Stimulated activated CD4-positive, alpha-beta T cell treated with anti-CD3 and anti-CD28 coated beads, Interleukin-4, amount 100 ng/mL, for 48 hours (primary cell): ENCODE data around the gene S100A3.

Experiments used
- DNase-seq, 2 donors: peaks; one replicate each; pipeline ENCODE4 v3.0.0-alpha.2; 2020; ENCODE audit warnings: low read depth in 2 of 2

The S100A3 gene

DNA sequence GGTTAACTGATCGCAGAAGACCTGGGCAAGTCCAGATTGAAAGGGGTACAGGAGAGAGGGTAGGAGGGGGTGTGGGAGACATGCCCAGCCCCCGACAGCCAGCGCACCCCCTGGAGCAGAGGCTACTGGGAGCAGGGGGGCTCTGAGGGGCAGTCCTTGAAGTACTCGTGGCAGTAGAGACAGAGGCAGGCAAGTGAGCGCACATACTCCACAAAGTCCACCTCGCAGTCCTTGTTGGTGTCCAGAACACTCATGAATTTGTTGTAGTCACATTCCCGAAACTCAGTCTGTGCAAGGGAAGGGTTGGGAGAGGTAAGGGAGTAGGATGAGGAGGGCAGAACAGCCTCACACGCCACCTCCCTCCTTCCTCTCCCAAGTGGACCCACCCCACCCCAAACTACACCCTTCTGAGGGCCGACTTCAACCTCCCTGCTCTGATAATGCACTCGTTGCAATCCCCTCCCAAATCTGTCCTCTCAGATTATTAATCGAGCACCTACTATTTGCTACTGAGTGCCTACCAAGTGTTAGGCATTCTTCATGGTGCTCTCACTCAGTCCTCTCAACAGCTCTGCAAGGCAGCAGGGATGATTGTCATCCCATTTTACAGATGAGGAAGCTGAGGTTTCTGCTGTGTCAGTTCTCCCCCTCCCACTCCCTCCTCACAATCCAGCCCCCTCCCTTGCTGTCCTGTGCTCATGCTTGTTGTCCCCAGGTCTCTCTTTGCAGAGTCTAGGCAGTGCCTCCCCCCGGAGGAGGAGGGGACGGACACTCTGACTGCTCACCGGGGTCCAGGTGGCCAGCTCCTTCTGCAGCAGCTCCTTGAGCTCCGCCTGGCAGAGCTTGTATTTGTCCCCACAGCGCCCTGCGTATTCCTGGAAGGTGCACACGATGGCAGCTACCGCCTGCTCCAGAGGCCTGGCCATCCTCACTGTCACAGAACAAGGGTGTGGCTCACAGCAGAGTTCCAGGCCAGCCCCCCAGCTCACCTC is 1.2 kb downstream of the S100A3 start:
- no peak for DNase-seq

DNA sequence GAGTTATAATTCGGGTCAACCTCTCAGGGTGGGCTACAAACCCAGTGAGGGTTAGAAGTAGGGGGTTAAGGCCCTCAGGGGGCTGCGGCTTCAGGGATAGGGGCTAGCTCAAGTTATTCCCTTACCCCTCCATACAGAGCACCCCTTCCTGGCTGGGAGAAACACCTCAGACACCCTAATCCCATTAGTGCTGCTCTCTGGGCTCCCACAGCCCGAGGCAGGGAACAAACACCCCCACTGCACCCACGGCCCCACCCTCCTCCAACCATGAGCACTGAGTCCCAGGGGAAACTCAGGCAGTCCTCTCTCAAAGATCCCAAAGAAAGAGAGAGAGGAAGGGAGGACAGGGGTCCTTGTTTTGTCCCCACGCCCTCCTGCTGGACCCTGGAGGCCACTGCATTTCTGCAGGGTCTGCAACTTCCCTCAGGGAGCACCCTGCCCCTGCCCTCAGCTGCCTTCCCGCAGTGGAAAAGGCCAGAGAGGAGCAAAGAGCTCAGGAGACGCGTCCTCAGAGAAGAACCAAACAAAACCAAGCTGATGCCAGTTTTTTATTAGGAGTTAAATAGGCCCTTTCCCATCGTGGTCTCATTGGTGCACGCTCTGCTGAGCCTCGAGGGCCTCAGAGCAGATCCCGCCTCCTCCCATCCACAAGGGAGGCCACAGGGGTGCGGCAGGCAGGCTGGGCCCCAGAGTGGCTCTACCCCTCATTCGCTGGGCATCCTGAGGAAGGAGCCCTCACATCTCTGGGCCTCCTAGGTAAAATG is 2.1 kb downstream of the S100A3 start:
- no peak for DNase-seq

DNA sequence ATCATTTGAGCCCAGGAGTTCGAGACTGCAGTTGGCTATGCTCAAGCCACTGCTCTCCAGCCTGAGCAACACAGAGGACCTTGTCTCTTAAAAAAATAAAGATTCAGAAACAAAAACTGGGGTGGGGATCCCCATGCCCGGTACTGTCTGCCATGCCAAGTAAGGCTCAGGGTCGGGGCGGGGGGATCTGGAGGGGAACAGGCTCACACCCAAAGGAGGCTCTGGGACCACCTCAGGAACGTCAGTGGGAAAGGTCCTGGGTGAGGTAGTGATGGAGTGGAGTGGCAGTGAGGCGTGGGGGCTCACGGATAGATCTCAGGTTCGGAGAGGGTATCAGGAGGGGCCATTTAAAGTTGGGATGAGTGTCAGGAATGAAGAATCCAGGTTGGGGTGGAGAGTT is 2.7 kb downstream of the S100A3 start:
- no peak for DNase-seq

DNA sequence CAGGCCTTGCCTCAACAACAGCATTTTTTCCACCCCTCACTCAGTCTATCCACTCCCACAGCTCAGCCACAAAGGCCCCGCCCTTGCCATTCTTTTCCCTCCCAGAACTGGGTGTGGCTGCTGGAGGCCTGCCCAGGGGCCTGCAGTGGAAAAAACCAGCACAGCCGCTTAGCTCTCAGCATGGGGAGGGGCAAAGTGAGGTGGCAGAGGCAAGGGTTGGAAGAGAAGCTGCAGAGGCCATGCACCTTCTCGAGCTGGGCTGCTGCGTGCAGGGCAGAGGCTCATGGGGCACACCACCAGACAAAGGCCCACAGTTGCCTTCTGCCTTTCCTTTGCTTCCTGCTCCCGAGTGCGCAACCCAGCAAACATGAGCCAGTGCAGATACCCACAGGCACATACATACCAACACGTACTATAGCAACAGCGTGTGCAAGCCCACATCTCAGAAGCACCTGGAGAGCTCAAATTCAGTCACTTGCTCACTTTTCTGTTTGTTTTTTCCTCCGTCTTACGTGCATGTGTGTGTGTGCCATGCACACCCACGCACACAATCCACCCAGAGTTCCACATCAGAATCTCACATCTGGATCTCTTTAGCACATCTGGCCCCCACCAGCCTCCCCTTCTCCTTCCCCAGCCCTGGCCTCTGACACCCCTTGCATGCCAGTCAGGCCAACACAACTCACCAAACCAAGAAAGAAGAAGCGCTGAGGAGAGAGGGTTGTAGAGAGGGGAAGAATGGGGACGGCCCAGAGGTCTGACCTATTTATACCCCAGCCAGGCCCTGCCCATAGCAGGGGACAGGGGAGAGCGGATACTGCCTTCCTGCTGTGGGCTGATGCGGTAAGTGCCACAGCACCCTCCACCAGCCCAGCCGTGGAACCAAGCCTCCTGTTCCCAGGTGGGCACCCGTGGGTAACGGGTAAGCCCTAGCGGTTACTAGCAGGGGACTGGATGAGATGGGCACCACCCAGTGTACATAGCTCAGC is 3.7 kb downstream of the S100A3 start, which contains the start of gene S100A4:
Gene S100A4, minus strand, starts transcription at position 740 of the 989 bp plus-strand sequence. CDS start 1,012 bp downstream, outside the sequence.
- peak; percentile 86 to 93 for DNase-seq

DNA sequence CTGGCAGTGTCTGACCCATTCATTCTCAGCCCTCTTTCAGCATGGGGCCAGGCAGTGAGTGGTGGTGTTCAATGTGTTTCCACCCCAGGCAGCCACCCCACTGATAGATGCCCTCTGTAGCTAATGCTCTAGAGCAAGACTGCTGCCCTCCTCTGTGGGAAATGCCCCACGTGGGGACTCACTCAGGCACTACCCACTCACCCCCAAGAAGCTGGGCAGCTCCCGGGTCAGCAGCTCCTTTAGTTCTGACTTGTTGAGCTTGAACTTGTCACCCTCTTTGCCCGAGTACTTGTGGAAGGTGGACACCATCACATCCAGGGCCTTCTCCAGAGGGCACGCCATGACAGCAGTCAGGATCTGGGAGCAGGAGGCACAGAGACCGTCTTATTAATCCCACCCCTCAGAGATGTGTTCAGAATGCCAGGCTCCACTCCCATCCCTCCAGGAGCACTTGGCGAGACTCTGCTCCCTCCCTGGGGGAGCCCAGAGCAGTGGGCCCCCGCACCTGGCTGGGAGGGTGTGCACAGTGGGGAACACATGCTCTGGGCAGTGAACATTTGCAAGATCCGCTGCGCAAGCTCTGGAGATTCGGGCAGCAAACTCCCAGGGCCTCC is 4.5 kb downstream of the S100A3 start:
- DNase-seq, result no peak

DNA sequence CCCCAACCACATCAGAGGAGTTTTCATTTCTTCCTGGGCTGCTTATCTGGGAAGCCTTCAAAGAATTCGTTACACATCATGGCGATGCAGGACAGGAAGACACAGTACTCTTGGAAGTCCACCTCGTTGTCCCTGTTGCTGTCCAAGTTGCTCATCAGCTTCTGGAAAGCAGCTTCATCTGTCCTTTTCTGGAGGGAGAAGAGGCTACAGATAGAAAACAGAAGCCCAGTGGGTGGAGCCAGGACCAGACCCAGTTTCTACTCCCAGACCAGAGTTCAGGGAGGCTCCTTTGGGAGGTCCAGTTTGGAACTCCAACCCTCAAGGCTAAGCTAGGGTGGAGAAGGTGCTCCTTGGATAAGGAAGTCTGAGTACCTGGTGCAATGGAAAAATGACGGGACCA is 5.3 kb downstream of the S100A3 start:
- no peak for DNase-seq

DNA sequence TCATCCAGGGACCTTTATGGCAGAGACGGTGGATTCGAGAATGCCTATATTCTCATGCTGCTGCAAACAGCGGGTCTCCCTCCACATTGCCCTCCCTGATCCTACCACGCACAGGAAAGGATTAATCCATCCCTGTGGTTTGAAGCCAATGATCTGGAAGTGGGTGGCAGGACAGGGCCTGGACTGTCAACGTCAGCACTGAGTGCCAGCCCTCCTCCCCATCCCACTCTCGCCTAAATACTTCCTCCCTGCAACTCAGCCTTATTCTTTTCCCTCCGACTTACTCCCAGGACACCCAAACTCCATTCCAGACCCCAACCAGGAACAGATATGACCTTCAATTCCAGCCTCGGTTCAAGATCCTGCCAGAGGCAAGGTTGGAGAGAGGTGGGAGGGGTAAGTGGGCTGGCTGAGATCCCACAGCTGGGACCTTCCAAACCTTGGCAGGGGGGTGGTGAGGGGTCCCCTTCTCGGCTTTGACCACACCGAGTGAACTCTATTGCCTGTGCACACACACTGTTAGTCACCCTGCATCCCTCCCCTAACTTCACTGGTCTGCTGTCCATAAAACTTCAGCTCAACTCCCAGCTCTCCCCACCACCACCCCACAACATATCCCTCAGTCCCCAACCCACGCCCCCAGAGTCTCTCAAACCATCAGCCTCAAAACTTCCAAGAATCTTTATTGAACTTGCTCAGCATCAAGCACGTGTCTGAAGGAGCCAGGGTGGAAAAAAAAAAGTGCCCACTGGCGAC is 5.9 kb downstream of the S100A3 start:
- no peak for DNase-seq

DNA sequence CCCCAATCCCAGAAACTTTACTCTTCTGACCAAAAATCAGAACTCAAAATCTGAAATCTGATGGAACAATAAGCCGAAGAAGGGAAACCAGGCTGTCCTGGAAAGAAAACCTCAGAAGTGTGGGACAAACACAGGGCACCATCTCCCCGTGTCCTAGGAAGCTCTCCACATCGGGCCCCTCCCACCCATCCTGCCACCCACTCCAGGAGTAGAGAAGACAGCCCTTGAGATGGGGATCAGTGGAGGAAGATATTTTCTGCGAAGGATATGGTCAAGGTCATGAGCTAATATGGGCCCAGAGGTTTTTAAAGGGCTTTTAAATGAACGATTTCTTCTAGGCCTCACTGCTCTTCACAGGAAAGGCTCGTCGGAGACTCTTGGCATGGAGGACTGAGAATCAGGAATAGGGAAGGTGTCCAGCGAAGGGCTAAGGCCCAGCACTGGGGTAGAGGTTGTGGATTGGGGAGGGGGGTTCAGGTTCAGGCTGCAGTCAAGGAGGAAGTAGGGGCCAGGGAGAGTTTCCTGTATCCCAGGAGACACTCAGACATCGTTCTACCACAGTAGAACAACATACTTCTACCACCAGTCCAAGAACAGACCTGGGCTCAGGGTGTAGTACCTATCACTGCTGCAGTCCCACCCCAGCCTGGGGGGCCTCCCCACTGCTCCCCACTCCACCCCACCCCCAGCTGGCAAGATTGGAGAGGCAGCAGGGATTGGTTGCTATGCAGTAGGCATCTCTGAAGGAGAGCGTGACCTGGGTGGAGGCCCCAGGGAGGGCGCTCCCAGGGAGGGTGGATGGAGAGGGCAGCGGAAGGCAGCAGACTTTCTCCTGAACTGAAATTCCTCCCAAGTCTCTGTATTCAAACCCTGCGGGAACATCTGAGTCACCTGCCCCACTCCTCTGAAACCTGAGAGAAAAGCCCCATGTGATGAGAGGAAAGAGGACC is 7.1 kb downstream of the S100A3 start:
- no peak for DNase-seq

DNA sequence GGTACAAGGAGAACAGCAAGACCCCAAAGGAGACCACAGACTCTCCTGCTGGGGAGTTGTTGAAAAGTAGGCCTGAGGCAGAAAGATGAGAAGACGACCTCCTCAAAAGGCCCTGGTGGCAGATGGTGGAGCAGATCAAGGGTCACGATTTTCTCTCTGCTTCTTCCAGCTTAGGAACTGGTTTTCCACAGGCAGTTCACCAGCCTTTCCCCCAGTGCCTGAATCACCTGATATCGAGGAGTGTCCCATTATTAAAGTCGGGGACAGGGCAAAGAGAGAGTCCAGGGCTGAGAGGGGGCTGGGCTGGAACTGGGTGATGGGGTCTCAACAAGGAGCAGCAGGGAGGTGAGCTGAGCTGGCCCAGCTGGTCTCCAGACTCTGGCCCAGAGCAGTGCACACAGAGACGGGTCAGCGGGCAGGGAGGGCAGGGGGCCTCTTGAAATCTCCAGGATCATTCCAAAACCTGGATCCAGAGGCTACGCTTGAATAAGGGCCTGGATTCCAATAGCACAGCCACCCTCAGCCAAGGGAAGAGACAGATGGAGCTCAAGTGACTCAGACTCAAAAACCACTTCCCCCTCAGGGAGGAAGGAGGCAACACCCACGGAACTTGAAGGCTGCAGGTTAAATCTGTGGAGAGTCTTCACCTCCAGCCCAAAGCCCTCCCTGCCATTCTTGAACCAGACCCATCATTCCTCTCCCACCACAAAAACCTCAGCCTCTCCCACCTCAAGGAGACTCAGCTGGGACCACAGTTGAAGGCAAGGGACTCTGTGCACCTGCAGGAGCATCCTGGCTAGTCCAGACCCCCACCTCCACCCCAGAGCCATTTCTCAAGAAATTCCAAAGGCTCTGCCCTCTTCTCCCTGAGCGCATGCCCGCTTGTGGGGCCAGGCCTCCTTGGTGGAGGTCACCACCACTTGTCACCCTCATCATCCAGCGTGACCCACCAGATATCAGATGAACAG is 8.4 kb downstream of the S100A3 start, which contains the start of gene S100A5:
Gene S100A5, minus strand, starts transcription at position 541 of the 968 bp plus-strand sequence. CDS start 743 bp downstream, outside the sequence.
- DNase-seq, result no peak

DNA sequence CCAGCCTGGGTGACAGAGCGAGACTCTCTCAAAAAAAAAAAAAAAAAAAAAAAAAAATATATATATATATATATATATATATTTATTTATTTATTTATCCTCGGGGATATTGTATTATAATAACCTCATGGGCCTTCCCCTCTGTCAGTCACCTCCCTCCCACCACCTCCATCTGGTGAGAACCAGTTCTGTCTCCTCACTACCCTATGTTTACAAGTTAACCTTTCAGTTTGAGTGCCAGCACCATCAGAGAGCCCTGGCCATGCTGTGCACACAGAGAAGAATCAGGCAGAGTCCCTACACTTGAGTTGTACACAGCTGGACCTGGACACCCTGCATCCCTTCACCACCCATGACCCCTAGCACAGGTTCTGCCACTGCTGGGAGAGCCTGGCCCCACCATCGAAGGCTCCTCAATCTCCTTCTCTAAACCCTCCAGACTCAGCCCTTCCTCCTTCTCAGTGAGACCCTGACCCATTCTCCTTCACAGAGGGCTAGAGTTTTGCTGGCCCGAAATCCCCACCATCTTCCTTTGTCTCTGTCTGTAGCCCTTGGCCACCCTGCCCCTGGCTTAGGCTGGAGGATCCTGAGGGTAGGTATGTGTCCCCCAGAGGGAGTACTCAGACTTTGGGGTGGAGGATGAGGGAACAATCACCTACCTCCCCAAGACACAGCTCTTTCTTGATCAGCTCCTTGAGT is 9.5 kb downstream of the S100A3 start:
- no peak for DNase-seq

DNA sequence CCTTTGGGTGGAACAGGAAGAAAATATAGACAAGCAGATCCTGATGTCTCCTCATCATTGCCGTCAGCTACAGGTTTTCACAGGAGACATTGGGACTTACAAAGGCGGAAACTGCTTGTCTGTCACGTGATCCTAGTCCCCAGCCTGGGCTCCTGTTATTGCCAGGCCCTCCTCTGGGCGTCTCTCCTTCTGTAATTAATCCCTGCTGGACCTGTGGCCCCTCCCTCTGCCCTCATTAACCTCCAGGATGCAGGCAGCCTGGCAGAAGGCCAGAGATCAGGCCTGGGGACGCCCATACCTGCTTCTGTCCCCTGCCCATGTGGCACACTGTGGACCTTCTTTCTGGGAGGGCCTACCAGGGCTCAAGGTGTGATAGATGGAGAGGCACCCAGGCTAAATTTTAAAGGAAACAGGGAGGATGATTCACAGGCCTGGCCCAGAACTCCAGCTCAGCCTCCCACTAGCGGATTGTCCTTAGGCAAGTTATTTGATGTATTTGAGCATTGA is 10.7 kb downstream of the S100A3 start:
- DNase-seq, result no peak

DNA sequence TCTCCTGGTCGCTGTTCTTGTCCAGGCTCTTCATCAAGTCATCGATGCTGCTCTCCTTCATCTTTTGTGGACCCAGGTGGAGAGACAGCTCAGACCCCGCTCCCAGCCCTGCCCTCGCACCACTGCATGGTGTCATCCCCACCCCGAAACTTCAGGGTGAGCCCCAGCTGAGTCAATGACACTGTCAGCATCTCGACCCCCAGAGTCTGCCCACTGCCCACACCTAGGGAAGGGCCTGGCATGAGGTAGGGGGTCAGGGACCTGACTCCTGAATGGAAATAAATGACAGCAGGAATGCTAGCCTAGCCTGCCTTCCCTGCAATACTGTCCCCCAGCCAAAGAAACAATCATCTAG is 11.7 kb downstream of the S100A3 start:
- DNase-seq, result no peak

DNA sequence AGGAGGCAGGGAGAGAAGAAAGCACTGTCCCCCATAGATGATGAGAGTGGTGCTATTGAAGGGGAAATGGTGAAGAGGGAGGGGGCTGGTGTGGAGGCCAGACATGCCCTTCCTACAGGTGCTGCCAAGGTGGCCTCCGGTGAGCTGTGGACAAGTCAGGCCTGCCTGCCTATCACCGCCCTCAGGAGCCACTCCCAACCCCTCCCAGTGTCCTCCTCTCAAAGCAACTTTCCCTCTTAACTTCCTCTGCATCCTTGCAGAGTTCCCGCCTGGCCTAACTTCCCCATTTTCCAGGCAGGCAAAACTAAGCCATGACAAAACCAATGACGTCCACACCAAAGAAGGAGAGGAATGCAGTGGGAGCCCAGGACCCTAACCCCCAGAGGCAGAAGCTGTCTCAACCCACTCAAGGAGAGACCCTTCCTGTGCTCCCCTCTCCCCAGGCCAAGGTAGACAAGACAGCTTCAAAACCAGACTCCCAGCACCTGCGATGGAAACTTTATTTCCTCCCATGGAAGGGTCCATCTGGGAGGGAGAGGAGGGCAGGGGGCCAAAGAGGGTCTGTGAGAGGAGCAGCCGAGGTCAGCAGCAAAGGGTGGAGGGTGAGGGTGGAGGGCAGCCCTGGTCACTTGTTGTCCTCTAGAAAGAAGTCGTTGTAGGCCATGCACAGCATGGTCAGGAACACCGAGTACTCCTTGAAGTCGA is 12.2 kb downstream of the S100A3 start:
- no peak for DNase-seq

DNA sequence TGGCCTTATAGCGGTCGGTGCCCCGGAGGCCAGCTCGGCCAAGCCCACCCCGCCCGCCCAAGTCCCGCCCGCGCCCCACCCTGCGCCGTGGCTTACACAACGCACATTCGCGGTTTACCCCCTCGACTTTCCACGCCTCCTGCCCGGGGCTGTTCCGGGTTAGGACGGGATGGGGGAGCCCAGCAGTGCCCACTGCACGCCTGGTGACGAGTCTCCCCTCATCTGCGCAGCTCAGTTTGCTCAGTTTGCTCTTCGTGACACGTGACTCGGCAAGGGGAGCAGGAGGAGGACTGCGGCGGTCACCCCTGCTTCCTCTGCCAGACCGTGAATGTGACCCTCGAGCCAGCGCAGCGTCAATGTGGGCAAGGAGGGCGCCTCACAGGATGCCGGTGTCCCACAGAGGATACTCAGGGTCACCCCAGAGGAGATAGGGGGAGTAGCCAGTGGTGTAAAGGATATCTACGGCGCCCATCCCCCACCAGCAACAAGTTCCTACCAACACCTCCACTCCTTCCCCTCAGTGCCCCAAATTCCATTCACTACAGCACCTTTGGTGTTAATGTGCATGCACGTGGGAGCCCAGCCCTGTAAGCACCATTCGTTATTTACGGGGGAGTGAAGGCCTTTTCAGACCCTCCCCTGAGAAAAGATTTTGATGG is 12.9 kb downstream of the S100A3 start:
- DNase-seq, result peak; percentile 63 to 78

DNA sequence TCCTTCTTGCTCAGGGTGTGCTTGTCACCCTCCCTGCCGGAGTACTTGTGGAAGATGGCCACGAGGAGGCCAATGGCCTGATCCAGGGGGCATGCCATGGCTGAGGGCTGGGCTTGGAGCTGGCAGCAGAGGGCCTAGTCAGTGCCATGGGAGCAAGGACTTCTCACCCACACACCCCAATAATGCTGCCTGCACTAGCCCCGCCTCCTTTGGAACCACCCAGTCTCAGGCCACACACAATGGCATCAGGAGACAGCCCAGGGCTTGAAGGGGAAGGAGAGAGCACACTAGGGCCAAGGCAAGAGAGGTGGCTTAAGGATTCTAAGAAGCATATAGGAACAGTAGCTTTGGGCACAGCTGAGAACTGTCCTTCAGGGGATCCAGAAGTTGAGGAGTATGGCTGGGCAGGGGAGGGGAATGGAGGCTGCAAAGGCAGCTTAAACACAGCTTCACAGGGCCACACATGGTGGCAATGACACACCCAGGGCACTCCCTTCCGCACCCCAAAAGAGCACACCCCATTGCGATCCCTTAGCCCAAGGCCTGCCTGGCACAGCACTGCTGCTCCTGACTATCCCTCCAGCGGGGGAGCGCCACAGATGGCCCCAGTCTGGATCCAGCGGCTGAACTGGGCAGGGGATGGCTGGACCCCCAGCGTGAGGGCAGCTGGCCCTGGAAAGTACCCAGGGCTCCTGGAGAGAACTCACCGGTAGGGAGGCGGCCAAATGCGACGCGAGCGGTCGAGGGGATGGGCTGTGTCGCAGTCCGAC is 13.6 kb downstream of the S100A3 start, which contains the start of gene S100A6:
Gene S100A6, minus strand, starts transcription at position 750 of the 770 bp plus-strand sequence. Its CDS starts 652 bp downstream, at position 98.
- DNase-seq, result peak in 1 of 2 donors; percentile 37
